Measurements from ENCODE around the gene NAB1. TPM values are rescaled to one million over a fixed set of nuclear protein-coding genes. Genes with fewer than 3 reads are reported as not detected.

NAB1 gene
- total and polyA plus RNA-seq, 2 experiments from 2014 or later = 10.4 to 40.2 TPM

DNA sequence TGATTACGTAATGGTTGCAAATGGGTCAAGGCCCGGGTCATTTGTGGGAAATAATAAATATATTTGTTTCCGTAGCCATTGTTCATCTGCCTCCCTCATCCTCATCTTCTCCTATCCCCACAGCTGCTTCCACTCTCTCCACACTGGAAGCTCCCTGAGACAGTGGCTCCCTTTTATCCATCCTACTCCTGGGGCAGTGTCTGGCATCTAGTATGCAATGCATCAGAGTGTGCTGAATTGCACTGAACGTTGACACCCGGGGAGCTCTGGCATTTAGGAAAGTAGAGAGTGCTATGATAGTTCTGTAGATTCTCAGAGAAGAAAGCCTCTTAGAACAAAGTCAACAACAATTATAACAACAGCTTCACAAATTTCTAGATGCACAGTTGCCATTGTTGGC, 45.5 kb upstream of the NAB1 start:
- ATAC-seq = no peak
- no peak overlapping the region for H3K27ac ChIP-seq (ENCODE audit: low read depth)
- Mint-ChIP-seq H3K9me3 (no peaks in the 10 kb centered on the region), H3K27ac (no peak overlapping the region), H3K27me3 (ENCODE audit: insufficient read depth, low read depth, poor library complexity) (no peaks in the 10 kb centered on the region), H3K4me3 (no peak overlapping the region), H3K4me1 (peaks cover 5% of the 10 kb centered on the region), H3K36me3 (ENCODE audit: low read depth) (no peaks in the 10 kb centered on the region; the same call in 2 of the 3 replicates)
- H3K79me2 ChIP-seq (replicated peaks; ENCODE audit: insufficient read depth) = no peaks in the 10 kb centered on the region
- no peaks in the 10 kb centered on the region for H3F3A ChIP-seq (replicated peaks; ENCODE audit: low read depth)
- no peaks in the 10 kb centered on the region for H3K36me3 ChIP-seq (ENCODE audit: insufficient read depth)
- TF ChIP-seq POLR2AphosphoS5 (IDR thresholded peaks at IDR 0.05; ENCODE audit: low read depth) (no peak), REST (IDR thresholded peaks at IDR 0.05; ENCODE audit: unreplicated experiment) (no peak), ZNF331 (CRISPR knock-in tag; IDR thresholded peaks at IDR 0.05; ENCODE audit: low read depth) (no peak), CREB1 (CRISPR knock-in tag; IDR thresholded peaks at IDR 0.05; ENCODE audit: low read depth) (no peak), EZH2 (IDR thresholded peaks at IDR 0.05; ENCODE audit: low read depth, unreplicated experiment) (no peak), ETS1 (IDR thresholded peaks at IDR 0.05) (no peak), ZNF114 (CRISPR knock-in tag; IDR thresholded peaks at IDR 0.05) (no peak), STAT1 (IDR thresholded peaks at IDR 0.05; ENCODE audit: unreplicated experiment) (no peak), JUNB (IDR thresholded peaks at IDR 0.05; ENCODE audit: unreplicated experiment) (no peak), NANOG (IDR thresholded peaks at IDR 0.05; ENCODE audit: borderline replicate concordance) (no peak), EZH2phosphoT487 (IDR thresholded peaks at IDR 0.05; ENCODE audit: unreplicated experiment) (no peak)
- TF ChIP-seq, protein P1, sequence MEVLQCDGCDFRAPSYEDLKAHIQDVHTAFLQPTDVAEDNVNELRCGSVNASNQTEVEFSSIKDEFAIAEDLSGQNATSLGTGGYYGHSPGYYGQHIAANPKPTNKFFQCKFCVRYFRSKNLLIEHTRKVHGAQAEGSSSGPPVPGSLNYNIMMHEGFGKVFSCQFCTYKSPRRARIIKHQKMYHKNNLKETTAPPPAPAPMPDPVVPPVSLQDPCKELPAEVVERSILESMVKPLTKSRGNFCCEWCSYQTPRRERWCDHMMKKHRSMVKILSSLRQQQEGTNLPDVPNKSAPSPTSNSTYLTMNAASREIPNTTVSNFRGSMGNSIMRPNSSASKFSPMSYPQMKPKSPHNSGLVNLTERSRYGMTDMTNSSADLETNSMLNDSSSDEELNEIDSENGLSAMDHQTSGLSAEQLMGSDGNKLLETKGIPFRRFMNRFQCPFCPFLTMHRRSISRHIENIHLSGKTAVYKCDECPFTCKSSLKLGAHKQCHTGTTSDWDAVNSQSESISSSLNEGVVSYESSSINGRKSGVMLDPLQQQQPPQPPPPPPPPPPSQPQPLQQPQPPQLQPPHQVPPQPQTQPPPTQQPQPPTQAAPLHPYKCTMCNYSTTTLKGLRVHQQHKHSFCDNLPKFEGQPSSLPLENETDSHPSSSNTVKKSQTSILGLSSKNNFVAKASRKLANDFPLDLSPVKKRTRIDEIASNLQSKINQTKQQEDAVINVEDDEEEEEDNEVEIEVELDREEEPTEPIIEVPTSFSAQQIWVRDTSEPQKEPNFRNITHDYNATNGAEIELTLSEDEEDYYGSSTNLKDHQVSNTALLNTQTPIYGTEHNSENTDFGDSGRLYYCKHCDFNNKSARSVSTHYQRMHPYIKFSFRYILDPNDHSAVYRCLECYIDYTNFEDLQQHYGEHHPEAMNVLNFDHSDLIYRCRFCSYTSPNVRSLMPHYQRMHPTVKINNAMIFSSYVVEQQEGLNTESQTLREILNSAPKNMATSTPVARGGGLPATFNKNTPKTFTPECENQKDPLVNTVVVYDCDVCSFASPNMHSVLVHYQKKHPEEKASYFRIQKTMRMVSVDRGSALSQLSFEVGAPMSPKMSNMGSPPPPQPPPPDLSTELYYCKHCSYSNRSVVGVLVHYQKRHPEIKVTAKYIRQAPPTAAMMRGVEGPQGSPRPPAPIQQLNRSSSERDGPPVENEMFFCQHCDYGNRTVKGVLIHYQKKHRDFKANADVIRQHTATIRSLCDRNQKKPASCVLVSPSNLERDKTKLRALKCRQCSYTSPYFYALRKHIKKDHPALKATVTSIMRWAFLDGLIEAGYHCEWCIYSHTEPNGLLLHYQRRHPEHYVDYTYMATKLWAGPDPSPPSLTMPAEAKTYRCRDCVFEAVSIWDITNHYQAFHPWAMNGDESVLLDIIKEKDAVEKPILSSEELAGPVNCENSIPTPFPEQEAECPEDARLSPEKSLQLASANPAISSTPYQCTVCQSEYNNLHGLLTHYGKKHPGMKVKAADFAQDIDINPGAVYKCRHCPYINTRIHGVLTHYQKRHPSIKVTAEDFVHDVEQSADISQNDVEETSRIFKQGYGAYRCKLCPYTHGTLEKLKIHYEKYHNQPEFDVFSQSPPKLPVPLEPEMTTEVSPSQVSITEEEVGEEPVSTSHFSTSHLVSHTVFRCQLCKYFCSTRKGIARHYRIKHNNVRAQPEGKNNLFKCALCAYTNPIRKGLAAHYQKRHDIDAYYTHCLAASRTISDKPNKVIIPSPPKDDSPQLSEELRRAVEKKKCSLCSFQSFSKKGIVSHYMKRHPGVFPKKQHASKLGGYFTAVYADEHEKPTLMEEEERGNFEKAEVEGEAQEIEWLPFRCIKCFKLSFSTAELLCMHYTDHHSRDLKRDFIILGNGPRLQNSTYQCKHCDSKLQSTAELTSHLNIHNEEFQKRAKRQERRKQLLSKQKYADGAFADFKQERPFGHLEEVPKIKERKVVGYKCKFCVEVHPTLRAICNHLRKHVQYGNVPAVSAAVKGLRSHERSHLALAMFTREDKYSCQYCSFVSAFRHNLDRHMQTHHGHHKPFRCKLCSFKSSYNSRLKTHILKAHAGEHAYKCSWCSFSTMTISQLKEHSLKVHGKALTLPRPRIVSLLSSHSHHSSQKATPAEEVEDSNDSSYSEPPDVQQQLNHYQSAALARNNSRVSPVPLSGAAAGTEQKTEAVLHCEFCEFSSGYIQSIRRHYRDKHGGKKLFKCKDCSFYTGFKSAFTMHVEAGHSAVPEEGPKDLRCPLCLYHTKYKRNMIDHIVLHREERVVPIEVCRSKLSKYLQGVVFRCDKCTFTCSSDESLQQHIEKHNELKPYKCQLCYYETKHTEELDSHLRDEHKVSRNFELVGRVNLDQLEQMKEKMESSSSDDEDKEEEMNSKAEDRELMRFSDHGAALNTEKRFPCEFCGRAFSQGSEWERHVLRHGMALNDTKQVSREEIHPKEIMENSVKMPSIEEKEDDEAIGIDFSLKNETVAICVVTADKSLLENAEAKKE (CRISPR knock-in tag; IDR thresholded peaks at IDR 0.05) = no peak
- TF ChIP-seq, protein P2, sequence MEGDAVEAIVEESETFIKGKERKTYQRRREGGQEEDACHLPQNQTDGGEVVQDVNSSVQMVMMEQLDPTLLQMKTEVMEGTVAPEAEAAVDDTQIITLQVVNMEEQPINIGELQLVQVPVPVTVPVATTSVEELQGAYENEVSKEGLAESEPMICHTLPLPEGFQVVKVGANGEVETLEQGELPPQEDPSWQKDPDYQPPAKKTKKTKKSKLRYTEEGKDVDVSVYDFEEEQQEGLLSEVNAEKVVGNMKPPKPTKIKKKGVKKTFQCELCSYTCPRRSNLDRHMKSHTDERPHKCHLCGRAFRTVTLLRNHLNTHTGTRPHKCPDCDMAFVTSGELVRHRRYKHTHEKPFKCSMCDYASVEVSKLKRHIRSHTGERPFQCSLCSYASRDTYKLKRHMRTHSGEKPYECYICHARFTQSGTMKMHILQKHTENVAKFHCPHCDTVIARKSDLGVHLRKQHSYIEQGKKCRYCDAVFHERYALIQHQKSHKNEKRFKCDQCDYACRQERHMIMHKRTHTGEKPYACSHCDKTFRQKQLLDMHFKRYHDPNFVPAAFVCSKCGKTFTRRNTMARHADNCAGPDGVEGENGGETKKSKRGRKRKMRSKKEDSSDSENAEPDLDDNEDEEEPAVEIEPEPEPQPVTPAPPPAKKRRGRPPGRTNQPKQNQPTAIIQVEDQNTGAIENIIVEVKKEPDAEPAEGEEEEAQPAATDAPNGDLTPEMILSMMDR (conservative IDR thresholded peaks at IDR 0.05; ENCODE audit: low read depth in 2 of 2) = no peak
- no peak overlapping the region for H3K4me3 ChIP-seq
- H3K4me1 ChIP-seq (ENCODE audit: insufficient read depth) = no peaks in the 10 kb centered on the region
- no peak overlapping the region for H2AFZ ChIP-seq
- H3K27me3 ChIP-seq (ENCODE audit: insufficient read depth) = no peaks in the 10 kb centered on the region
- H3K9me2 ChIP-seq (ENCODE audit: insufficient read depth) = no peaks in the 10 kb centered on the region
- H4K20me1 ChIP-seq (replicated peaks; ENCODE audit: insufficient read depth) = no peaks in the 10 kb centered on the region
- DNase-seq (ENCODE audit: low spot score) = no peak
- H3K4me2 ChIP-seq = no peak overlapping the region

Measured in GM23338 (cell line).